Measurements from ENCODE around the gene ALK.

DNA sequence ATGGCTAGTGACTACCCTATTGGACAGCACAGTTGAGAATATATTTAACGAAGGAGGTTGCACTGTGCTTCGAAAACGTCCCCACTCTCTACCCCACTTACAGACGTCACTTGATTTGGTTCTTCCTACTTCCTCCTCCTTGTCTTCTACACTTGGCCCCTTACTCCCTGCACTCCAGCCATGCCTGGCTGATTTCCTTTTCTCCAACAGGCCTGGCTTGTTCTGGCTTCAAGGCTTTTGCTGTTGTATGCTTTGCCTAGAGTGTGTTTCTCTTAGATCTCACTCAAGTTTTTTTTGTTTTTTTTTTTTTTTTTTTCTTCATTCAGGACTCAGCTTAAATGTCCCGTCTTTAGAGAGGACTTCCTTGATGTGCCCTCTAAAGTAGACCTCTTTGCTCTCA is 469.4 kb downstream of the ALK start:
- TF ChIP-seq, protein P1, sequence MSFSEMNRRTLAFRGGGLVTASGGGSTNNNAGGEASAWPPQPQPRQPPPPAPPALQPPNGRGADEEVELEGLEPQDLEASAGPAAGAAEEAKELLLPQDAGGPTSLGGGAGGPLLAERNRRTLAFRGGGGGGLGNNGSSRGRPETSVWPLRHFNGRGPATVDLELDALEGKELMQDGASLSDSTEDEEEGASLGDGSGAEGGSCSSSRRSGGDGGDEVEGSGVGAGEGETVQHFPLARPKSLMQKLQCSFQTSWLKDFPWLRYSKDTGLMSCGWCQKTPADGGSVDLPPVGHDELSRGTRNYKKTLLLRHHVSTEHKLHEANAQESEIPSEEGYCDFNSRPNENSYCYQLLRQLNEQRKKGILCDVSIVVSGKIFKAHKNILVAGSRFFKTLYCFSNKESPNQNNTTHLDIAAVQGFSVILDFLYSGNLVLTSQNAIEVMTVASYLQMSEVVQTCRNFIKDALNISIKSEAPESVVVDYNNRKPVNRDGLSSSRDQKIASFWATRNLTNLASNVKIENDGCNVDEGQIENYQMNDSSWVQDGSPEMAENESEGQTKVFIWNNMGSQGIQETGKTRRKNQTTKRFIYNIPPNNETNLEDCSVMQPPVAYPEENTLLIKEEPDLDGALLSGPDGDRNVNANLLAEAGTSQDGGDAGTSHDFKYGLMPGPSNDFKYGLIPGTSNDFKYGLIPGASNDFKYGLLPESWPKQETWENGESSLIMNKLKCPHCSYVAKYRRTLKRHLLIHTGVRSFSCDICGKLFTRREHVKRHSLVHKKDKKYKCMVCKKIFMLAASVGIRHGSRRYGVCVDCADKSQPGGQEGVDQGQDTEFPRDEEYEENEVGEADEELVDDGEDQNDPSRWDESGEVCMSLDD (tag by site-specific recombination; IDR thresholded peaks at IDR 0.05) = no peak
- TF ChIP-seq HOXA7 (CRISPR knock-in tag; IDR thresholded peaks at IDR 0.05; ENCODE audit: borderline replicate concordance) = no peak
- no peak for TF ChIP-seq SCRT1 (tag by site-specific recombination; IDR thresholded peaks at IDR 0.05; ENCODE audit: borderline replicate concordance)
- TF ChIP-seq, protein P2, sequence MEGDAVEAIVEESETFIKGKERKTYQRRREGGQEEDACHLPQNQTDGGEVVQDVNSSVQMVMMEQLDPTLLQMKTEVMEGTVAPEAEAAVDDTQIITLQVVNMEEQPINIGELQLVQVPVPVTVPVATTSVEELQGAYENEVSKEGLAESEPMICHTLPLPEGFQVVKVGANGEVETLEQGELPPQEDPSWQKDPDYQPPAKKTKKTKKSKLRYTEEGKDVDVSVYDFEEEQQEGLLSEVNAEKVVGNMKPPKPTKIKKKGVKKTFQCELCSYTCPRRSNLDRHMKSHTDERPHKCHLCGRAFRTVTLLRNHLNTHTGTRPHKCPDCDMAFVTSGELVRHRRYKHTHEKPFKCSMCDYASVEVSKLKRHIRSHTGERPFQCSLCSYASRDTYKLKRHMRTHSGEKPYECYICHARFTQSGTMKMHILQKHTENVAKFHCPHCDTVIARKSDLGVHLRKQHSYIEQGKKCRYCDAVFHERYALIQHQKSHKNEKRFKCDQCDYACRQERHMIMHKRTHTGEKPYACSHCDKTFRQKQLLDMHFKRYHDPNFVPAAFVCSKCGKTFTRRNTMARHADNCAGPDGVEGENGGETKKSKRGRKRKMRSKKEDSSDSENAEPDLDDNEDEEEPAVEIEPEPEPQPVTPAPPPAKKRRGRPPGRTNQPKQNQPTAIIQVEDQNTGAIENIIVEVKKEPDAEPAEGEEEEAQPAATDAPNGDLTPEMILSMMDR (tag by site-specific recombination; IDR thresholded peaks at IDR 0.05) = no peak
- TF ChIP-seq, protein P3, sequence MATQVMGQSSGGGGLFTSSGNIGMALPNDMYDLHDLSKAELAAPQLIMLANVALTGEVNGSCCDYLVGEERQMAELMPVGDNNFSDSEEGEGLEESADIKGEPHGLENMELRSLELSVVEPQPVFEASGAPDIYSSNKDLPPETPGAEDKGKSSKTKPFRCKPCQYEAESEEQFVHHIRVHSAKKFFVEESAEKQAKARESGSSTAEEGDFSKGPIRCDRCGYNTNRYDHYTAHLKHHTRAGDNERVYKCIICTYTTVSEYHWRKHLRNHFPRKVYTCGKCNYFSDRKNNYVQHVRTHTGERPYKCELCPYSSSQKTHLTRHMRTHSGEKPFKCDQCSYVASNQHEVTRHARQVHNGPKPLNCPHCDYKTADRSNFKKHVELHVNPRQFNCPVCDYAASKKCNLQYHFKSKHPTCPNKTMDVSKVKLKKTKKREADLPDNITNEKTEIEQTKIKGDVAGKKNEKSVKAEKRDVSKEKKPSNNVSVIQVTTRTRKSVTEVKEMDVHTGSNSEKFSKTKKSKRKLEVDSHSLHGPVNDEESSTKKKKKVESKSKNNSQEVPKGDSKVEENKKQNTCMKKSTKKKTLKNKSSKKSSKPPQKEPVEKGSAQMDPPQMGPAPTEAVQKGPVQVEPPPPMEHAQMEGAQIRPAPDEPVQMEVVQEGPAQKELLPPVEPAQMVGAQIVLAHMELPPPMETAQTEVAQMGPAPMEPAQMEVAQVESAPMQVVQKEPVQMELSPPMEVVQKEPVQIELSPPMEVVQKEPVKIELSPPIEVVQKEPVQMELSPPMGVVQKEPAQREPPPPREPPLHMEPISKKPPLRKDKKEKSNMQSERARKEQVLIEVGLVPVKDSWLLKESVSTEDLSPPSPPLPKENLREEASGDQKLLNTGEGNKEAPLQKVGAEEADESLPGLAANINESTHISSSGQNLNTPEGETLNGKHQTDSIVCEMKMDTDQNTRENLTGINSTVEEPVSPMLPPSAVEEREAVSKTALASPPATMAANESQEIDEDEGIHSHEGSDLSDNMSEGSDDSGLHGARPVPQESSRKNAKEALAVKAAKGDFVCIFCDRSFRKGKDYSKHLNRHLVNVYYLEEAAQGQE (tag by site-specific recombination; IDR thresholded peaks at IDR 0.05) = no peak
- TF ChIP-seq, protein P4, sequence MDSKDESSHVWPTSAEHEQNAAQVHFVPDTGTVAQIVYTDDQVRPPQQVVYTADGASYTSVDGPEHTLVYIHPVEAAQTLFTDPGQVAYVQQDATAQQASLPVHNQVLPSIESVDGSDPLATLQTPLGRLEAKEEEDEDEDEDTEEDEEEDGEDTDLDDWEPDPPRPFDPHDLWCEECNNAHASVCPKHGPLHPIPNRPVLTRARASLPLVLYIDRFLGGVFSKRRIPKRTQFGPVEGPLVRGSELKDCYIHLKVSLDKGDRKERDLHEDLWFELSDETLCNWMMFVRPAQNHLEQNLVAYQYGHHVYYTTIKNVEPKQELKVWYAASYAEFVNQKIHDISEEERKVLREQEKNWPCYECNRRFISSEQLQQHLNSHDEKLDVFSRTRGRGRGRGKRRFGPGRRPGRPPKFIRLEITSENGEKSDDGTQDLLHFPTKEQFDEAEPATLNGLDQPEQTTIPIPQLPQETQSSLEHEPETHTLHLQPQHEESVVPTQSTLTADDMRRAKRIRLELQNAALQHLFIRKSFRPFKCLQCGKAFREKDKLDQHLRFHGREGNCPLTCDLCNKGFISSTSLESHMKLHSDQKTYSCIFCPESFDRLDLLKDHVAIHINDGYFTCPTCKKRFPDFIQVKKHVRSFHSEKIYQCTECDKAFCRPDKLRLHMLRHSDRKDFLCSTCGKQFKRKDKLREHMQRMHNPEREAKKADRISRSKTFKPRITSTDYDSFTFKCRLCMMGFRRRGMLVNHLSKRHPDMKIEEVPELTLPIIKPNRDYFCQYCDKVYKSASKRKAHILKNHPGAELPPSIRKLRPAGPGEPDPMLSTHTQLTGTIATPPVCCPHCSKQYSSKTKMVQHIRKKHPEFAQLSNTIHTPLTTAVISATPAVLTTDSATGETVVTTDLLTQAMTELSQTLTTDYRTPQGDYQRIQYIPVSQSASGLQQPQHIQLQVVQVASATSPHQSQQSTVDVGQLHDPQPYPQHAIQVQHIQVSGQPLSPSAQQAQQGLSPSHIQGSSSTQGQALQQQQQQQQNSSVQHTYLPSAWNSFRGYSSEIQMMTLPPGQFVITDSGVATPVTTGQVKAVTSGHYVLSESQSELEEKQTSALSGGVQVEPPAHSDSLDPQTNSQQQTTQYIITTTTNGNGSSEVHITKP (tag by site-specific recombination; IDR thresholded peaks at IDR 0.05) = no peak
- TF ChIP-seq, protein P5, sequence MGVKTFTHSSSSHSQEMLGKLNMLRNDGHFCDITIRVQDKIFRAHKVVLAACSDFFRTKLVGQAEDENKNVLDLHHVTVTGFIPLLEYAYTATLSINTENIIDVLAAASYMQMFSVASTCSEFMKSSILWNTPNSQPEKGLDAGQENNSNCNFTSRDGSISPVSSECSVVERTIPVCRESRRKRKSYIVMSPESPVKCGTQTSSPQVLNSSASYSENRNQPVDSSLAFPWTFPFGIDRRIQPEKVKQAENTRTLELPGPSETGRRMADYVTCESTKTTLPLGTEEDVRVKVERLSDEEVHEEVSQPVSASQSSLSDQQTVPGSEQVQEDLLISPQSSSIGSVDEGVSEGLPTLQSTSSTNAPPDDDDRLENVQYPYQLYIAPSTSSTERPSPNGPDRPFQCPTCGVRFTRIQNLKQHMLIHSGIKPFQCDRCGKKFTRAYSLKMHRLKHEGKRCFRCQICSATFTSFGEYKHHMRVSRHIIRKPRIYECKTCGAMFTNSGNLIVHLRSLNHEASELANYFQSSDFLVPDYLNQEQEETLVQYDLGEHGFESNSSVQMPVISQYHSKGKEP (tag by site-specific recombination; IDR thresholded peaks at IDR 0.05) = no peak
- TF ChIP-seq ZNF214 (tag by site-specific recombination; IDR thresholded peaks at IDR 0.05; ENCODE audit: borderline replicate concordance) = no peak

All from HEK293 (cell line).